NK-92 treated with Interleukin-12 subunit alpha and Interleukin-12 subunit beta, amount 100 ng/mL, for 24 hours (cell line): ENCODE results near the gene PLOD2.

Experiments
- DNase-seq: peaks from one replicate; lab custom pipeline; 2025; lab: John Stamatoyannopoulos, UW

Gene PLOD2

DNA sequence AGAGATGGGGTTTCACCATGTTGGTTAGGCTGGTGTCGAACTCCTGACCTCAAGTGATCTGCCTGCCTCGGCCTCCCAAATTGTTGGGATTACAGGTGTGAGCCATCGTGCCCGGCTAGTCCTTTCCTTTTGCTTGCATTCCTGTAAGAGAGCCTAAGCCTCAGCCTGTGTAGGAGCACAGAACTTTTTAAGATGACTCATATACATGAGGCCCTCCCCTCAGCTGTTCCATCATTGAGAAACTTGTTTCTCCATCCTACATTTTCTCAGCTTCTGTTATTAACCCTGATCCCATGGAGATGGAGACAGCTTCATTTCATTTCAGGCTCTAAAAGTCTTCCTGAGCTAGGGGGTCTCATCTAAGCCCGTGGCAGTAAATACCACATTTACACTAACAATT is 123.3 kb downstream of the PLOD2 start:
- no peak for DNase-seq

DNA sequence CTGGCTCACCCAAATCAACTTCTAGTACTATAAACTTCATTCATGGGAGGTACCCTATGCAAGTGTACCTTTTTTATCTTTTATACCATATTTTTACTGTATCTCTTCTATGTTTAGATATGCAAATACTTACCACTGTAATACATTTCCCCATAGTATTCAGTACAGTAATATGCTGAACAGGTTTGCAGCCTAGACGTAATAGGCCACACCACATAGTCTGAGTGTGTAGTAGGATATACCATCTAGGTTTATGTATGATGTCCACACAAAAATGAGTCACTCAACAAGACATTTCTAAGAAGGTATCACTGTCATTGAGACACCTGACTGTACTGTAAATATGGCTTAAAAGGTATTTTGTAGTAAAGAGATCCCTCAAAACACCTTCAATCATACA is 124.7 kb downstream of the PLOD2 start:
- no peak for DNase-seq

DNA sequence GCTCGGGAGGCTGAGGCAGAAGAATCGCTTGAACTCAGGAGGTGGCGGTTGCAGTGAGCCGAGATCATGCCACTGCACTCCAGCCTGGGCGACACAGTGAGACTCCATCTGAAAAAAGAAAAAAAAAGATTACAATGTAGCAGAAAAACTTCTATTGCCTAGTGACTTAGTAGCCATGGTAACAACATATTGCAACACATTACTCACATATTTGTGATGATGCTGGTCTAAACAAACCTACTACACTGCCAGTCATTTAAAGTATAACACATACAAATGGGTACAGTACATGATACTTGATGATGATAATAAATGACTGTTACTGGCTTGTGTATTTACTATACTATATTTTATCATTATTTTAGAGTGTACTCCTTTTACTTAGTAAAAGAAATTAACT is 125.6 kb downstream of the PLOD2 start:
- no peak for DNase-seq

GRCh38 chr3:146033950-146034349 is 127.0 kb downstream of the PLOD2 start:
- no peak for DNase-seq

DNA sequence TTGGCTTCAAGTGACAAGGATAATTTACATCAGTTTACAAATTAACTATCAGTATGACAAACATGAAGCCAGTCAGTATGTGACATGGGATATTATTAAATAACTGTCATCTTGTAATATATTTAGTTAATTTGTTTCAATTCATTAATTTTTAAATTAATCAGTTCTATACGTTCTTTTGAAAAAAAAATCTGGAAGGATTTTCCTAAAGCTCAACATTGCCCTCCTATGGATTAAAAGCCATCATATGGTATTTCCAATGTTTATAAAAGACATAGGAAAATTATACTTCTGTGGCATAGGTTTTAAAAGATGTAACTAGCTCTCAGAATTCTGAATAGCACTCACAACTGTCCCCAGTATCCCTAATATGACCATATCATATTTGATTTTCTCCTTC is 134.4 kb downstream of the PLOD2 start:
- no peak for DNase-seq

DNA sequence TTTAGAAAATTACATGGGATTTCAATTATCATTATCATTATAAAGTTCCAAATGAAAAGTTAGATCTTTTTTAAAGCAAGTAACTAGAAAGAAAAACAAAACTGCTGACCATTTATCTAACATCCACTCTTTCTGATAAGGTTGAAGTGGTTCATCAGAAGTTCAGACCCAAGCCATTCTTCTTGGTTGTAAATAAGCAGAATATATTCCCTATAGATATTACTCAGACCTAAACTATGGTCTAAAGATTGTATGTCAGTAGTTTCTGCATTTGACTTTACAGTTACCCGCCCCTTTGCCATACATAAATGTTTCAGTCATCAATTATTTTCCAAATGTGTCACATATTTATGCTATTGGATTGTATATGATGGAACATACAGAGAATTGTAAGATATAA is 136.7 kb downstream of the PLOD2 start:
- no peak for DNase-seq

GRCh38 chr3:146020969-146021368 is 140.0 kb downstream of the PLOD2 start:
- DNase-seq, result no peak

DNA sequence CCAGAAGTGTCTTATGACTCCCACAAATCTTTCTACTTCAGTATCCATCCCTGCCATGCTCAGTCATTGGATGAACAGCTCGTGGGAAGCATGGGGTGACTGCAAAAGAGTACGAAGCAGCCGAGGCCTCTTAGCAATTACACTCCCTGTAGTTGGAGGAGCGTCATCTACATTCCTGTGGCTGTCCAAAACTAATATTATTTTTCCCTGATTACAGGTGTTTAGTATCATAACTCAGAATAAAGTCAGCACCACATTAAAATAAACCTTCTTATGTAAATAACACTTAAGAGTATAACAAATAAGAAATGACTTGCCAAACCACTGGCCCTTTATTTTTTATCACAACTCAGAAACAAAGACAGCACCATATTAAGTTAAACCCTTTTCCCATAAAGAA is 141.5 kb downstream of the PLOD2 start:
- DNase-seq, result no peak
